ENCODE data around the gene SGK1. TPM values are rescaled to one million over a fixed set of nuclear protein-coding genes. Genes with fewer than 3 reads are reported as not detected.

SGK1 gene
- polyA plus RNA-seq, 1 donor from 2014 or later = 10.3 TPM

- no peak overlapping the region for H3K27ac ChIP-seq (ENCODE audit: low read length)
- no peaks in the 10 kb centered on the region for H3K36me3 ChIP-seq (ENCODE audit: insufficient read depth, low read length)
- H2AFZ ChIP-seq (ENCODE audit: low read depth, low read length) = no peak overlapping the region
- no peaks in the 10 kb centered on the region for H3F3A ChIP-seq (ENCODE audit: insufficient read depth, low read length, poor library complexity, severe bottlenecking)
- peaks cover 12% of the 10 kb centered on the region for H3K27me3 ChIP-seq (ENCODE audit: insufficient read depth, low read depth, low read length)
- TF ChIP-seq POLR2AphosphoS5 (IDR thresholded peaks at IDR 0.05) = no peak
- TF ChIP-seq RAD21 (conservative IDR thresholded peaks at IDR 0.05) = no peak
- TF ChIP-seq EZH2 (IDR thresholded peaks at IDR 0.05; ENCODE audit: borderline replicate concordance, insufficient read depth, low read length, poor library complexity, severe bottlenecking) = no peak
- no peak for TF ChIP-seq REST (IDR thresholded peaks at IDR 0.05; ENCODE audit: borderline replicate concordance)
- TF ChIP-seq MXI1 (conservative IDR thresholded peaks at IDR 0.05; ENCODE audit: poor library complexity, severe bottlenecking) = no peak
- TF ChIP-seq EP300 (conservative IDR thresholded peaks at IDR 0.05; ENCODE audit: poor library complexity, severe bottlenecking) = no peak
- no peak for TF ChIP-seq TAF1 (IDR thresholded peaks at IDR 0.05; ENCODE audit: low read depth)
- TF ChIP-seq CTCF (IDR thresholded peaks at IDR 0.05; ENCODE audit: poor library complexity, severe bottlenecking) = no peak
- TF ChIP-seq SMC3 (conservative IDR thresholded peaks at IDR 0.05; ENCODE audit: poor library complexity) = no peak
- H3K79me2 ChIP-seq (replicated peaks; ENCODE audit: insufficient read depth, low read length) = no peaks in the 10 kb centered on the region
- H3K9me3 ChIP-seq (ENCODE audit: low read length) = no peaks in the 10 kb centered on the region
- no peaks in the 10 kb centered on the region for H3K9me2 ChIP-seq (ENCODE audit: insufficient read depth, low read length)
- no peaks in the 10 kb centered on the region for H4K20me1 ChIP-seq (ENCODE audit: insufficient read depth)
- H3K4me3 ChIP-seq (ENCODE audit: low read length) = no peak overlapping the region
- H3K9ac ChIP-seq (ENCODE audit: low read length) = no peak overlapping the region
- no peak overlapping the region for H3K4me2 ChIP-seq (ENCODE audit: low read length)
These were observed 146.4 kb downstream of the SGK1 start for GRCh38 chr6:134171517-134171916.

GRCh38 chr6:134170844-134171243 is 147.1 kb downstream of the SGK1 start:
- no peak overlapping the region for H3K9ac ChIP-seq (ENCODE audit: low read length)
- no peaks in the 10 kb centered on the region for H3K79me2 ChIP-seq (replicated peaks; ENCODE audit: insufficient read depth, low read length)
- H3K36me3 ChIP-seq (ENCODE audit: insufficient read depth, low read length) = no peaks in the 10 kb centered on the region
- no peak overlapping the region for H3K4me2 ChIP-seq (ENCODE audit: low read length)
- H3K27ac ChIP-seq (ENCODE audit: low read length) = no peak overlapping the region
- no peaks in the 10 kb centered on the region for H3K9me2 ChIP-seq (ENCODE audit: insufficient read depth, low read length)
- H2AFZ ChIP-seq (ENCODE audit: low read depth, low read length) = no peak overlapping the region
- no peaks in the 10 kb centered on the region for H3F3A ChIP-seq (ENCODE audit: insufficient read depth, low read length, poor library complexity, severe bottlenecking)
- H3K9me3 ChIP-seq (ENCODE audit: low read length) = no peaks in the 10 kb centered on the region
- peaks cover 5% of the 10 kb centered on the region for H3K27me3 ChIP-seq (ENCODE audit: insufficient read depth, low read depth, low read length)
- H4K20me1 ChIP-seq (ENCODE audit: insufficient read depth) = no peaks in the 10 kb centered on the region
- no peak overlapping the region for H3K4me3 ChIP-seq (ENCODE audit: low read length)
- TF ChIP-seq RAD21 (conservative IDR thresholded peaks at IDR 0.05) (no peak), EZH2 (IDR thresholded peaks at IDR 0.05; ENCODE audit: borderline replicate concordance, insufficient read depth, low read length, poor library complexity, severe bottlenecking) (no peak), MXI1 (conservative IDR thresholded peaks at IDR 0.05; ENCODE audit: poor library complexity, severe bottlenecking) (no peak), CTCF (IDR thresholded peaks at IDR 0.05; ENCODE audit: poor library complexity, severe bottlenecking) (no peak), REST (IDR thresholded peaks at IDR 0.05; ENCODE audit: borderline replicate concordance) (no peak), TAF1 (IDR thresholded peaks at IDR 0.05; ENCODE audit: low read depth) (no peak), POLR2AphosphoS5 (IDR thresholded peaks at IDR 0.05) (no peak), SMC3 (conservative IDR thresholded peaks at IDR 0.05; ENCODE audit: poor library complexity) (no peak), EP300 (conservative IDR thresholded peaks at IDR 0.05; ENCODE audit: poor library complexity, severe bottlenecking) (no peak)
